Measurements from ENCODE around the gene CELA2B.

DNA sequence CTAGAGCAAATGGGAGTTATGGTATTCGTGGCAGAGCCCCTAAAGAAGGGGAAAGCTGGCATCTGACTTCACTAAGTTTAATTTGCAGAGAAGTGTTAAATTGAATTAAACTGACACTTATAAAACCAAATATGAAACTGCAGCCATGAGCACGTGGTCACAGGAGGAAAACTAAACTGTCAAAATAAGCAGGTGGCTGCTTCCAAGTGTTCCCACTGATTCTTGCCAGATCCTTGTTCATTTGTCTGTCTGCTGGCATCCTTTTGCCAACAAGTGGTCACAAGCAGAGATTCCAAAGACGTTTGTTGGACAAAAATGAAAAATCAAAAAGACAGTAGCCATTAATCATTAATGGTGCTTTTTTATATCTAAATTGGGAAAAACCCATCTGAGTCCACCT is 6.5 kb upstream of the CELA2B start:
- TF ChIP-seq, protein P1, sequence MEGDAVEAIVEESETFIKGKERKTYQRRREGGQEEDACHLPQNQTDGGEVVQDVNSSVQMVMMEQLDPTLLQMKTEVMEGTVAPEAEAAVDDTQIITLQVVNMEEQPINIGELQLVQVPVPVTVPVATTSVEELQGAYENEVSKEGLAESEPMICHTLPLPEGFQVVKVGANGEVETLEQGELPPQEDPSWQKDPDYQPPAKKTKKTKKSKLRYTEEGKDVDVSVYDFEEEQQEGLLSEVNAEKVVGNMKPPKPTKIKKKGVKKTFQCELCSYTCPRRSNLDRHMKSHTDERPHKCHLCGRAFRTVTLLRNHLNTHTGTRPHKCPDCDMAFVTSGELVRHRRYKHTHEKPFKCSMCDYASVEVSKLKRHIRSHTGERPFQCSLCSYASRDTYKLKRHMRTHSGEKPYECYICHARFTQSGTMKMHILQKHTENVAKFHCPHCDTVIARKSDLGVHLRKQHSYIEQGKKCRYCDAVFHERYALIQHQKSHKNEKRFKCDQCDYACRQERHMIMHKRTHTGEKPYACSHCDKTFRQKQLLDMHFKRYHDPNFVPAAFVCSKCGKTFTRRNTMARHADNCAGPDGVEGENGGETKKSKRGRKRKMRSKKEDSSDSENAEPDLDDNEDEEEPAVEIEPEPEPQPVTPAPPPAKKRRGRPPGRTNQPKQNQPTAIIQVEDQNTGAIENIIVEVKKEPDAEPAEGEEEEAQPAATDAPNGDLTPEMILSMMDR (IDR thresholded peaks at IDR 0.05): no peak
- TF ChIP-seq POLR2A (IDR thresholded peaks at IDR 0.05): no peak

Data from breast epithelium (tissue), 3 donors.